Measurements from ENCODE around the gene SLC39A3. TPM values are rescaled to one million over a fixed set of nuclear protein-coding genes. Genes with fewer than 3 reads are reported as not detected.

The SLC39A3 gene
- total RNA-seq, 1 donor from 2014 or later = 72.7 TPM

- peaks cover 32 to 38% of the 10 kb centered on the region in 2 donors for H3K36me3 ChIP-seq
- DNase-seq (ENCODE audit: low spot score in 2 of 2) = no peak
- intact Hi-C loops (cut with DNase I) = no loop called here
These were observed 7.6 kb downstream of the SLC39A3 start for GRCh38 chr19:2732157-2732725.

GRCh38 chr19:2731181-2731995, 8.4 kb downstream of the SLC39A3 start:
- no peaks in the 10 kb centered on the region for H3K27me3 ChIP-seq
- intact Hi-C loops (cut with DNase I) = no loop called here
- no peak overlapping the region for H3K27ac ChIP-seq
- H3K9me3 ChIP-seq = no peaks in the 10 kb centered on the region
- DNase-seq (ENCODE audit: low spot score in 2 of 2) = no peak
- H3K4me1 ChIP-seq = no peaks in the 10 kb centered on the region
- no peak for TF ChIP-seq CTCF (IDR thresholded peaks at IDR 0.05)
- no peak overlapping the region for H3K4me3 ChIP-seq
- H3K36me3 ChIP-seq = peaks cover 29 to 32% of the 10 kb centered on the region in 2 donors

More at GRCh38 chr19:2732157-2732725, 7.6 kb downstream of the SLC39A3 start:
- H3K27me3 ChIP-seq = no peaks in the 10 kb centered on the region
- no peaks in the 10 kb centered on the region for H3K9me3 ChIP-seq
- no peak for TF ChIP-seq CTCF (IDR thresholded peaks at IDR 0.05)
- H3K4me1 ChIP-seq = no peaks in the 10 kb centered on the region
- H3K4me3 ChIP-seq = no peak overlapping the region
- H3K27ac ChIP-seq = no peak overlapping the region

- Histone ChIP-seq H3K4me1 (no peaks in the 10 kb centered on the region), H3K27me3 (no peaks in the 10 kb centered on the region), H3K27ac (no peak overlapping the region), H3K9me3 (no peaks in the 10 kb centered on the region), H3K36me3 (peaks cover 23 to 26% of the 10 kb centered on the region in 2 donors), H3K4me3 (no peak overlapping the region)
- no peak for TF ChIP-seq CTCF (IDR thresholded peaks at IDR 0.05)
- DNase-seq (ENCODE audit: low spot score in 2 of 2) = no peak
- intact Hi-C loops (cut with DNase I) = no loop called here
These were observed 9.6 kb downstream of the SLC39A3 start for GRCh38 chr19:2729943-2730818.

GRCh38 chr19:2728783-2729387, 10.9 kb downstream of the SLC39A3 start:
- Histone ChIP-seq H3K9me3 (no peaks in the 10 kb centered on the region), H3K4me1 (no peaks in the 10 kb centered on the region)
- intact Hi-C loops (cut with DNase I) = no loop called here

More at GRCh38 chr19:2728783-2729387, 10.9 kb downstream of the SLC39A3 start:
- Histone ChIP-seq H3K4me3 (no peak overlapping the region), H3K36me3 (peaks cover 16 to 18% of the 10 kb centered on the region in 2 donors), H3K27ac (no peak overlapping the region), H3K27me3 (no peaks in the 10 kb centered on the region)
- DNase-seq (ENCODE audit: low spot score in 2 of 2) = no peak
- no peak for TF ChIP-seq CTCF (IDR thresholded peaks at IDR 0.05)

All from ascending aorta (tissue), 2 donors.